ENCODE results near the gene RPL38. TPM values are rescaled to one million over a fixed set of nuclear protein-coding genes. Genes with fewer than 3 reads are reported as not detected.

Gene RPL38
- total RNA-seq, 1 donor from 2014 or later, result 659 TPM

DNA sequence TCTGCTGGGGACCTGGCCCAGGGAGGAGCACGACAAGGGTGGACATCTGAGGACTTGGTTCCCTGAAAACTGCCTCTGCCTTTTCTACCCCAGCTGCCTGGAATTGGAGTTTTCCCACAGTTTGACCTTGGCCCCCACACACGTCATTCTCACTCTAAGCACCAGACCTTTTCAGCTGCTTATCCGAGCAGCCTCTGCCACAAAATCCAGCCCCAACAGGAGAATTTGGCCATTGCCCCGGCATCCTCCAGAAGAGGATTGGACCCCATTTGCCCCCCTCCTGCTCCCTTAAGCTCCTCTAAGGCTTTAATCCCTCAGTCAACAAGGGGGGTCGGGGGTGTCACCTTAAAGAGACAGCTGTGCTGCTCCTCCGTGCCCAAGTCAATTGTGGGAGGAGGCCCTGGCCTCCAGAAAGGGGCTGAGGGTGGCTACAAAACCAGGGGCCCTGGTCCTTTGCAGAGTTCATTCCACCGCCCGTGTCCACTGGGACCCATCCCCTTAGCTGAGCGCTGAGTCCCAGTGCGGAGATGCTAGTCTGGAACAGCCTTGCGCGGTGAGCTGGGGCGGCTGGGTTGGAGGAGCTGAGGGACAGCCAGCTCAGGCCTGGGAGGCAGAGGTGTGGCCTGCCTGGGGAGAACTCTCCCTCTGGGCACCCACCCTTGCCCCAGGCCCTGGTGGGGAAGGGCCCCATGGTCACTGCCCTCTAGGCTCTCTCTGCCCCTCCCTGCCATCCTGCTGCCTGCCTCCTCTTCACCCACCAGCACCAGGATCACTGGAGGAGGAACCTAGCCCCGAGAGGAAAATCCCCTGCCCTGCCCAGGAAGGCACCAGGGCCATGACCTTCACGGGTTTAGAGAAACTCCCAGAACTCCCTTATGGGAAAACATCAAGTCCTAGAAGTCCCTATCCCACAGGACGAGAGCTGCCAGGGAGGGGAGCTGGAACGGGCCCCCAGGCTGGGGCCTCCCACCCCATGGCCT, 28.7 kb downstream of the RPL38 start:
- DNase-seq (no peak), ATAC-seq (no peak)
- peaks cover 4% of the 10 kb centered on the region for H3K4me1 ChIP-seq
- intact Hi-C loops (cut with DNase I), result no loop called here
- TF ChIP-seq, protein P1, sequence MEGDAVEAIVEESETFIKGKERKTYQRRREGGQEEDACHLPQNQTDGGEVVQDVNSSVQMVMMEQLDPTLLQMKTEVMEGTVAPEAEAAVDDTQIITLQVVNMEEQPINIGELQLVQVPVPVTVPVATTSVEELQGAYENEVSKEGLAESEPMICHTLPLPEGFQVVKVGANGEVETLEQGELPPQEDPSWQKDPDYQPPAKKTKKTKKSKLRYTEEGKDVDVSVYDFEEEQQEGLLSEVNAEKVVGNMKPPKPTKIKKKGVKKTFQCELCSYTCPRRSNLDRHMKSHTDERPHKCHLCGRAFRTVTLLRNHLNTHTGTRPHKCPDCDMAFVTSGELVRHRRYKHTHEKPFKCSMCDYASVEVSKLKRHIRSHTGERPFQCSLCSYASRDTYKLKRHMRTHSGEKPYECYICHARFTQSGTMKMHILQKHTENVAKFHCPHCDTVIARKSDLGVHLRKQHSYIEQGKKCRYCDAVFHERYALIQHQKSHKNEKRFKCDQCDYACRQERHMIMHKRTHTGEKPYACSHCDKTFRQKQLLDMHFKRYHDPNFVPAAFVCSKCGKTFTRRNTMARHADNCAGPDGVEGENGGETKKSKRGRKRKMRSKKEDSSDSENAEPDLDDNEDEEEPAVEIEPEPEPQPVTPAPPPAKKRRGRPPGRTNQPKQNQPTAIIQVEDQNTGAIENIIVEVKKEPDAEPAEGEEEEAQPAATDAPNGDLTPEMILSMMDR (IDR thresholded peaks at IDR 0.05), result no peak
- no peak overlapping the region for H3K27ac ChIP-seq
- no peaks in the 10 kb centered on the region for H3K36me3 ChIP-seq
- no peak overlapping the region for H3K4me3 ChIP-seq
- no peaks in the 10 kb centered on the region for H3K9me3 ChIP-seq
- no peaks in the 10 kb centered on the region for H3K27me3 ChIP-seq

DNA sequence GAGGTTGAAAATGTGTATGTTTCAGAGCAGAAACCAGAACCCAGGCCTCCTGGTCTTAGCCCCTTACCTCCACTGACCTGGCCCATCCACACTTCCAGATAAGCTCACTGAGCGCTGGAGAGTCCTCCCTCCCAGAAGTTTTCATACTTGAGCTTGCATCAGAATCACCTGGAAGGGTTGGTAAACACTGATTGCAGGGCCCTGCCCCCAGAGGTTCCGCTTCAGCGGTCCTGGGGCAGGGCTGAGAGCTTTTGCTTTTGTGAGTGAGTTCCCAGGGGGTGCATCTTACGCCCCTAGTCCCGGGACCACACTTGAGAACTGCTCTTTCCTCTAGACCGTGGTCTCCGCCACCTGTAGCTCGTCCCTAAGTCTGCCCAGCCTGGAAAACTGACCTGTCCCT, 30.5 kb downstream of the RPL38 start:
- H3K4me1 ChIP-seq, result peaks cover 4% of the 10 kb centered on the region
- TF ChIP-seq, protein P1 (IDR thresholded peaks at IDR 0.05), result no peak
- no peaks in the 10 kb centered on the region for H3K9me3 ChIP-seq
- H3K36me3 ChIP-seq, result no peaks in the 10 kb centered on the region
- H3K27ac ChIP-seq, result no peak overlapping the region
- DNase-seq (no peak), ATAC-seq (peak; percentile 63)
- H3K4me3 ChIP-seq, result no peak overlapping the region
- no peaks in the 10 kb centered on the region for H3K27me3 ChIP-seq
- intact Hi-C loops (cut with DNase I), result no loop called here

DNA sequence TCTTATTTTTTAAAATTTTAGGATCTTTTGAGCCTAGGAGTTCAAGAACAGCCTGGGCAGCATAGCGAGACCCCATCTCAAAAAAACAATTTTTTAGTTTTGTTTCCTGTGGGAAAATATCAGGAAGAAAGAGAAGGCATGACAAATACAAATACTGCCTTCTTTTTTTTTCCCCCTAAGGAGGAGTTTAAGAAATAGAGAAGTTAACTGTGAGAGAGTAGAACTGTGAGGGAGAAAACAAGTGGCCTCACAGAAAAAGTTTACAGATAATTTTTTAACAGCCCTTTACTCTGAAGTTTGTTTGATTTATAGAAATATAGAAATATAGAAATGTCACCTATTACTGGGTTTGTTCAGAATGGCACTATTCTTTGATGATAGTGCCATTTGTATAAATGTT, 31.0 kb downstream of the RPL38 start:
- TF ChIP-seq, protein P1 (IDR thresholded peaks at IDR 0.05), result no peak
- no peak for ATAC-seq
- Histone ChIP-seq H3K36me3 (no peaks in the 10 kb centered on the region), H3K27ac (no peak overlapping the region), H3K4me3 (no peak overlapping the region), H3K9me3 (no peaks in the 10 kb centered on the region), H3K27me3 (no peaks in the 10 kb centered on the region), H3K4me1 (peaks cover 4% of the 10 kb centered on the region)
- DNase-seq, result no peak
- intact Hi-C loops (cut with DNase I), result no loop called here

DNA sequence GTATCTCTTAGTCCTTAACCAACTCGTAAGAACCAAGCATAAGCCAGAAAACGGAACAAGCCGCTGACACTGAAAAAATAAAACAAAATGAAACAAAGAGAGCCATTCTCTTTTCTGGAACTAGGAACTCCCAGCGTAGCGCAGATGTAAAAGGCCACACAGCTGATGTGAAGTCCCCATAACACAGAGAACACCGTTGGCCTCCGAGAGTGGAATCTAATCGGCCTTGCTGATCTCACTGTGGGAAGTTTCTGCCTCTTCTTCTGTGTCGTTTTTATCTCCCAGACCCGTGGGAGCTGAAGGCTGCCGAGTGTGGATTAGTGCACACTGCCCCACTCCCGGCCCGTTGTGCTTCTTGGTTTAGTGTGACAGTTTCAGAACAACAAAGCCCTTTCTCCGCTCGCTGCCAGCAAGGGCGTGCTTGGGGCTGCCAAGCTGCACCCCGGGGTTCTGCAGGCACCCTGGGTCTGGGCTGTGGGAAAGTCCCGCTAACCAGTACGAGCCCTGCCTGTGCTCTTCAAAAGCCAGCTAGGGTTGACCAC, 31.6 kb downstream of the RPL38 start:
- TF ChIP-seq, protein P1 (IDR thresholded peaks at IDR 0.05), result no peak
- peak overlapping the region; percentile 20 for H3K27ac ChIP-seq
- H3K9me3 ChIP-seq, result no peaks in the 10 kb centered on the region
- H3K36me3 ChIP-seq, result no peaks in the 10 kb centered on the region
- peaks cover 4% of the 10 kb centered on the region for H3K4me1 ChIP-seq
- H3K27me3 ChIP-seq, result no peaks in the 10 kb centered on the region
- ATAC-seq (no peak), DNase-seq (no peak)
- intact Hi-C loops (cut with DNase I), result no loop called here
- no peak overlapping the region for H3K4me3 ChIP-seq

DNA sequence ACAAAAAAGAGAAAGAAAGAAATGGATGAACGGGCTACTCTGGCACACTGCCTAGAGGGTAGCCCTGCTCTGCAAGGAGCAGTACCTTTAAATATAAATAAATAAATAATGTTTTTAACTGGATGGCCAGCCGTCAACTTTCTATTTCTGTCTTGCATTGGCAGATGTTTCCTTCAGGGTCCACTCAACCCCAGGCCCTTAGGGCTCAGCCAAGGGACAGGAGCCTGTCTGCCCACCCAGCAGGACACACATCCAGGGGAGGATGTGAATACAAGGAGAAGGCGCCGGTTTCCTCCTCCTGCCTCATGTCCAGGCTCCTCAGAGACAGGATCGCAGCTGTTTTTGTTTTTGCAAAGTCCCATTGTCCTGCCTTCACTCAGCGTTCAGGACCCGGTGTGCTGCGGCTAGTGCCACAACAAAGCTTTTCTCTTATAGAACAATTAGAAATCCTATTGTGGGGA, 32.5 kb downstream of the RPL38 start:
- H3K36me3 ChIP-seq, result no peaks in the 10 kb centered on the region
- H3K4me3 ChIP-seq, result no peak overlapping the region
- no peak for DNase-seq
- TF ChIP-seq, protein P1 (IDR thresholded peaks at IDR 0.05), result no peak
- H3K27ac ChIP-seq, result no peak overlapping the region
- intact Hi-C loops (cut with DNase I), result no loop called here
- H3K4me1 ChIP-seq, result peaks cover 10% of the 10 kb centered on the region
- ATAC-seq, result no peak
- H3K9me3 ChIP-seq, result no peaks in the 10 kb centered on the region
- H3K27me3 ChIP-seq, result no peaks in the 10 kb centered on the region
